ENCODE results near the gene TBC1D21. TPM values are rescaled to one million over a fixed set of nuclear protein-coding genes. Genes with fewer than 3 reads are reported as not detected.

Gene TBC1D21
- total and polyA plus RNA-seq, 2 of the 8 experiments (the other 6 are each of a cell fraction or from before 2014, with no cell fraction given): not detected

GRCh38 chr15:73841756-73842725 lies 31.3 kb upstream of the TBC1D21 start:
- TF ChIP-seq YY1 (IDR thresholded peaks at IDR 0.05; ENCODE audit: low read depth, low read length) (0 out of 2 replicates have a peak, but pooled peaks have one; percentile 28), E2F6 (IDR thresholded peaks at IDR 0.05) (no peak)
- peak overlapping the region; percentile 33 for H2BK120ac ChIP-seq (replicated peaks; ENCODE audit: low read depth, low read length)
- H3K27me3 ChIP-seq (replicated peaks in 1 of 4; ENCODE audit: control insufficient read depth in 3 of 4, extremely low read depth in 1 of 4, insufficient read depth in 3 of 4, low read length in 3 of 4): peaks cover 0 to 2% (median under 1%) of the 10 kb centered on the region in 4 experiments; a peak in 1 of 7 replicates

More at GRCh38 chr15:73841756-73842725, 31.3 kb upstream of the TBC1D21 start:
- Histone ChIP-seq H2BK15ac (ENCODE audit: low read length) (0 out of 2 replicates have a peak overlapping the region, but pooled peaks have one; percentile 32), H3K4me1 (replicated peaks in 1 of 4; ENCODE audit: control insufficient read depth in 3 of 4, insufficient read depth in 4 of 4, low read length in 3 of 4) (peaks cover 0 to 11% (median 5%) of the 10 kb centered on the region in 4 experiments; a peak in 5 of 7 replicates), H3K4me3 (ENCODE audit: extremely low read depth in 1 of 4, insufficient read depth in 2 of 4, low read depth in 3 of 4, low read length in 4 of 4) (no peak overlapping the region), H2AFZ (ENCODE audit: low read length) (peak overlapping the region; percentile 49; the same call in 1 of the 2 replicates), H3K18ac (ENCODE audit: extremely low read depth, low read length) (peak overlapping the region; percentile 21; the same call in 1 of the 2 replicates), H3K27ac (ENCODE audit: low read depth, low read length) (no peak overlapping the region), H2BK5ac (ENCODE audit: low read depth, low read length) (no peak overlapping the region; the same call in 1 of the 2 replicates), H4K20me1 (replicated peaks in 1 of 2; ENCODE audit: control insufficient read depth in 1 of 2, insufficient read depth in 2 of 2, low read length in 2 of 2) (no peaks in the 10 kb centered on the region), H4K8ac (ENCODE audit: extremely low read depth, insufficient read depth, low read length) (no peak overlapping the region; the same call in 1 of the 2 replicates), H3K56ac (replicated peaks; ENCODE audit: insufficient read length, low read depth, low read length) (no peak overlapping the region), H3K23me2 (ENCODE audit: low read depth, low read length) (no peaks in the 10 kb centered on the region), H4K91ac (replicated peaks; ENCODE audit: insufficient read length, low read length) (no peak overlapping the region), H2BK20ac (ENCODE audit: low read length) (no peak overlapping the region), H3K79me1 (ENCODE audit: low read depth, low read length) (no peaks in the 10 kb centered on the region), H2BK12ac (ENCODE audit: low read depth, low read length) (no peak overlapping the region), H3K4ac (replicated peaks; ENCODE audit: insufficient read length, low read depth, low read length) (peak overlapping the region; percentile 93), H3K9me3 (ENCODE audit: insufficient read depth in 2 of 2, low read depth in 1 of 2, low read length in 1 of 2) (no peaks in the 10 kb centered on the region), H2AK5ac (ENCODE audit: low read depth, low read length) (no peak overlapping the region), H4K5ac (ENCODE audit: insufficient read length, low read depth, low read length) (no peak overlapping the region), H3K79me2 (ENCODE audit: control insufficient read depth in 1 of 2, insufficient read depth in 2 of 2, low read length in 2 of 2) (no peaks in the 10 kb centered on the region), H3K36me3 (ENCODE audit: control insufficient read depth in 2 of 4, insufficient read depth in 4 of 4, low read length in 3 of 4) (no peaks in the 10 kb centered on the region), H3K23ac (ENCODE audit: insufficient read length) (no peak overlapping the region), H3K9ac (replicated peaks in 1 of 4; ENCODE audit: extremely low read depth in 1 of 4, low read depth in 3 of 4, low read length in 3 of 4) (no peak overlapping the region), H3K4me2 (ENCODE audit: insufficient read depth in 1 of 2, low read depth in 2 of 2, low read length in 2 of 2) (peak overlapping the region in 1 of 2 experiments; percentile 29; a peak in 1 of 4 replicates), H3K14ac (ENCODE audit: insufficient read length) (no peak overlapping the region)
- DNase-seq (ENCODE audit: low read depth in 1 of 2, low spot score in 2 of 2) (no peak), FAIRE-seq (peak; percentile 55)
- POLR2A ChIA-PET (ENCODE audit: partially characterized antibody): no interaction called here
- WGBS, 2 experiments (ENCODE audit: extremely low coverage in 1 of 2, insufficient coverage in 1 of 2, insufficient read length in 1 of 2, insufficient replicate concordance in 2 of 2, low coverage in 1 of 2, low lambda C conversion rate in 2 of 2, missing lambda C conversion rate in 1 of 2): 78% methylated on average over 17 of the region's 17 CpGs; no CpG with 5 or more reads in 1 of the 2 experiments
- CTCF ChIA-PET (ENCODE audit: partially characterized antibody): interaction anchor here (2.4 kb wide), 1 partner anchor 24 kb away, joined by 5 read pairs; no protein-coding TSS in a partner anchor

Data from H1 (cell line).